ENCODE results near the gene UVRAG. TPM values are rescaled to one million over a fixed set of nuclear protein-coding genes. Genes with fewer than 3 reads are reported as not detected.

Gene UVRAG
- total and polyA plus RNA-seq, 2 of the 4 experiments (the other 2 are of a cell fraction) = 5.6 to 10.9 TPM

GRCh38 chr11:75981546-75981945 is 166.5 kb downstream of the UVRAG start:
- no peak overlapping the region for H4K5ac ChIP-seq (ENCODE audit: low read depth, low read length)
- no peak overlapping the region for H3K4ac ChIP-seq (ENCODE audit: low read depth, low read length)
- ATAC-seq (ENCODE audit: low read depth) = no peak
- H4K8ac ChIP-seq (ENCODE audit: low read depth in 2 of 2, low read length in 2 of 2) = no peak overlapping the region
- H2AK5ac ChIP-seq (ENCODE audit: low read depth, low read length) = no peak overlapping the region
- no peak overlapping the region for H2BK20ac ChIP-seq (ENCODE audit: low read depth, low read length)
- H3K27ac ChIP-seq (ENCODE audit: insufficient read depth, low read length) = no peak overlapping the region
- no peaks in the 10 kb centered on the region for H3K9me1 ChIP-seq (ENCODE audit: insufficient read depth, low read length)
- H3K56ac ChIP-seq (ENCODE audit: extremely low read depth, insufficient read depth, low read length) = no peak overlapping the region
- DNase-seq = no peak
- in situ Hi-C loops (cut with MboI; ENCODE audit: low sequenced_read_pairs) = no loop called here
- no peak overlapping the region for H2BK15ac ChIP-seq (ENCODE audit: low read depth, low read length)
- H4K91ac ChIP-seq (ENCODE audit: insufficient read depth, low read depth, low read length) = no peak overlapping the region
- no peak overlapping the region for H3K9ac ChIP-seq (ENCODE audit: low read depth, low read length)
- no peak overlapping the region for H2AFZ ChIP-seq (replicated peaks; ENCODE audit: low read length, poor library complexity)
- no peak overlapping the region for H3K14ac ChIP-seq (replicated peaks; ENCODE audit: low read depth, low read length)
- H3K4me2 ChIP-seq (ENCODE audit: low read depth, low read length) = no peak overlapping the region
- BruUV-seq (replicated peaks) = no TSS peak
- TF ChIP-seq MXI1 (IDR thresholded peaks at IDR 0.05; ENCODE audit: borderline replicate concordance, low read depth, low read length) (no peak), MAFK (IDR thresholded peaks at IDR 0.05; ENCODE audit: low read depth, low read length) (no peak), FOS (IDR thresholded peaks at IDR 0.05; ENCODE audit: low read depth, low read length) (no peak), CTCF (conservative IDR thresholded peaks at IDR 0.05; ENCODE audit: low read depth, low read length) (no peak), RAD21 (IDR thresholded peaks at IDR 0.05; ENCODE audit: low read length) (no peak), SMC3 (IDR thresholded peaks at IDR 0.05; ENCODE audit: low read depth, low read length) (no peak), RCOR1 (IDR thresholded peaks at IDR 0.05; ENCODE audit: insufficient replicate concordance, low read length) (no peak), RFX5 (IDR thresholded peaks at IDR 0.05; ENCODE audit: low read depth, low read length) (no peak), NFE2L2 (IDR thresholded peaks at IDR 0.05; ENCODE audit: low read depth, low read length) (no peak), BHLHE40 (IDR thresholded peaks at IDR 0.05; ENCODE audit: low read depth, low read length) (no peak), CHD1 (IDR thresholded peaks at IDR 0.05; ENCODE audit: low read depth, low read length) (no peak), POLR2A (IDR thresholded peaks at IDR 0.05; ENCODE audit: low read depth, low read length) (no peak), MAZ (IDR thresholded peaks at IDR 0.05; ENCODE audit: borderline replicate concordance, low read depth, low read length) (no peak)
- TF ChIP-seq, protein P1, sequence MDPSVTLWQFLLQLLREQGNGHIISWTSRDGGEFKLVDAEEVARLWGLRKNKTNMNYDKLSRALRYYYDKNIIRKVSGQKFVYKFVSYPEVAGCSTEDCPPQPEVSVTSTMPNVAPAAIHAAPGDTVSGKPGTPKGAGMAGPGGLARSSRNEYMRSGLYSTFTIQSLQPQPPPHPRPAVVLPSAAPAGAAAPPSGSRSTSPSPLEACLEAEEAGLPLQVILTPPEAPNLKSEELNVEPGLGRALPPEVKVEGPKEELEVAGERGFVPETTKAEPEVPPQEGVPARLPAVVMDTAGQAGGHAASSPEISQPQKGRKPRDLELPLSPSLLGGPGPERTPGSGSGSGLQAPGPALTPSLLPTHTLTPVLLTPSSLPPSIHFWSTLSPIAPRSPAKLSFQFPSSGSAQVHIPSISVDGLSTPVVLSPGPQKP (IDR thresholded peaks at IDR 0.05; ENCODE audit: borderline replicate concordance, low read depth, low read length) = no peak
- WGBS, 2 experiments (ENCODE audit: extremely low coverage in 2 of 2, insufficient read length in 1 of 2) = no CpG with 5 or more reads among the region's 1 CpG
- POLR2A ChIA-PET (ENCODE audit: unreplicated experiment) = no interaction called here
- H3K9me3 ChIP-seq (ENCODE audit: control insufficient read depth, insufficient read depth, low read length) = no peaks in the 10 kb centered on the region
- H3K27me3 ChIP-seq (ENCODE audit: control insufficient read depth, insufficient read depth, low read length) = no peaks in the 10 kb centered on the region
- H3K4me1 ChIP-seq (ENCODE audit: control insufficient read depth, insufficient read depth, low read length) = no peaks in the 10 kb centered on the region
- no peak overlapping the region for H3K23ac ChIP-seq (ENCODE audit: low read depth, low read length)
- intact Hi-C loops (cut with micrococcal nuclease) = no loop called here
- H3K4me3 ChIP-seq (ENCODE audit: insufficient read depth, low read depth, low read length) = no peak overlapping the region
- H2BK5ac ChIP-seq (ENCODE audit: low read depth, low read length, poor library complexity, severe bottlenecking) = no peak overlapping the region
- no peak overlapping the region for H2BK120ac ChIP-seq (ENCODE audit: low read depth, low read length)
- peaks cover 0 to 7% of the 10 kb centered on the region in 2 experiments; a peak in 1 of 4 replicates for H3K79me1 ChIP-seq (ENCODE audit: low read depth in 1 of 2, low read length in 2 of 2)
- no peak overlapping the region for H3K18ac ChIP-seq (ENCODE audit: low read depth, low read length)
- H2AK9ac ChIP-seq (replicated peaks; ENCODE audit: low read depth, low read length, poor library complexity) = no peak overlapping the region
- dilution Hi-C loops (cut with HindIII; ENCODE audit: low sequenced_read_pairs, unreplicated experiment) = no loop called here
- H4K20me1 ChIP-seq (ENCODE audit: insufficient read depth, low read length) = no peaks in the 10 kb centered on the region
- 0 out of 2 replicates have a peak, but pooled peaks cover 2% of the 10 kb centered on the region for H3K36me3 ChIP-seq (ENCODE audit: control insufficient read depth, insufficient read depth, low read length)
- CTCF ChIA-PET = interaction anchor here (0.7 kb wide), 1 partner anchor 93 kb away, joined by 3 read pairs; no protein-coding TSS in a partner anchor

Measured in IMR-90 (cell line).